A549 (cell line): ENCODE results near the gene FBXL20. TPM values are rescaled to one million over a fixed set of nuclear protein-coding genes. Genes with fewer than 3 reads are reported as not detected.
"Not testable (repeated sequence)": the region's sequence is repeated elsewhere in the genome, so short reads cannot be mapped to it uniquely, and the experiment has no call there.

Source experiments
- ATAC-seq, 2 experiments: fragments of 200-7000 bp in 1 of 2; fragments of >200 bp in 1 of 2; cut with Nextera tagmentation in 1 of 2; cut with Tn5 transposase in 1 of 2; 3 replicates each; pipeline versions ENCODE4 v1.8.0 to v1.9.1; 2018 to 2020; ENCODE audit warnings: mild to moderate bottlenecking in 1 of 2, moderate library complexity in 1 of 2
- CTCF ChIA-PET: fragments of 300-600 bp; sonication (Branson Sonifier 250); formaldehyde crosslinking; extraction: SDS; loops from one replicate; lab custom pipeline; 2021; ENCODE audit warnings: antibody characterized with exemption, inconsistent platforms; lab: Yijun Ruan, JAX
- POLR2A ChIA-PET: fragments of 350-600 bp; formaldehyde crosslinking; extraction: SDS; loops from one replicate; lab custom pipeline; 2021; ENCODE audit warnings: antibody characterized with exemption, inconsistent platforms; lab: Yijun Ruan, JAX
- DNase-seq, 2 experiments: peaks; one replicate each; pipeline versions ENCODE4 v3.0.0 to v3.0.0-alpha.2; 2011 to 2016; ENCODE audit warnings: low read depth in 1 of 2, low spot score in 1 of 2
- FAIRE-seq: peaks from 2 replicates; lab custom pipeline; 2011; peaks lifted over from hg19 to GRCh38; lab: Jason Lieb, UNC
- H3K27ac ChIP-seq, 2 experiments: fragments of >200 bp; sonication (Bioruptor Twin); formaldehyde crosslinking; 3 replicates each; pipeline ENCODE4 v1.5.1; 2016 to 2017
- H3K4me1 ChIP-seq: fragments of >200 bp; sonication (Bioruptor Twin); formaldehyde crosslinking; 3 replicates; pipeline ENCODE4 v1.6.1; 2016
- H3K4me2 ChIP-seq: fragments of >200 bp; sonication (Bioruptor Twin); formaldehyde crosslinking; 3 replicates; pipeline ENCODE4 v1.6.1; 2016
- H3K4me3 ChIP-seq: fragments of >200 bp; sonication (Bioruptor Twin); formaldehyde crosslinking; 3 replicates; pipeline ENCODE4 v1.5.1; 2016
- H3K9me3 ChIP-seq: fragments of >200 bp; sonication (Bioruptor Twin); formaldehyde crosslinking; 3 replicates; pipeline ENCODE4 v1.6.1; 2016
- BCL3 ChIP-seq: fragments of >200 bp; sonication (Bioruptor Twin); formaldehyde crosslinking; IDR thresholded peaks from 3 replicates; pipeline ENCODE4 v1.6.1; 2016
- BHLHE40 ChIP-seq: IDR thresholded peaks from 2 replicates; pipeline ENCODE4 v1.6.1; 2012; ENCODE audit warnings: low read depth, low read length, inconsistent platforms
- CHD4 ChIP-seq: fragments of 200-600 bp; sonication (generic); IDR thresholded peaks from 2 replicates; pipeline ENCODE4 v1.6.1; 2016; ENCODE audit warnings: antibody characterized with exemption, mild to moderate bottlenecking, borderline replicate concordance
- CTCF ChIP-seq: fragments of >200 bp; sonication (Bioruptor Twin); formaldehyde crosslinking; IDR thresholded peaks from 3 replicates; pipeline ENCODE4 v1.5.1; 2016
- E2F6 ChIP-seq: IDR thresholded peaks from 2 replicates; pipeline ENCODE4 v1.6.1; 2012; ENCODE audit warnings: low read depth, borderline replicate concordance
- EHF ChIP-seq: fragments of 250-450 bp; sonication (Bioruptor Pico); IDR thresholded peaks from 2 replicates; pipeline ENCODE4 v1.5.0; 2020; ENCODE audit warnings: mild to moderate bottlenecking
- EP300 ChIP-seq, 2 experiments: fragments of >200 bp; sonication (Bioruptor Twin); formaldehyde crosslinking; IDR thresholded peaks; 2 replicates in 1 of 2; 3 replicates in 1 of 2; pipeline ENCODE4 v1.6.1; 2016 to 2017
- FOSB ChIP-seq: fragments of 250-450 bp; sonication (Bioruptor Pico); IDR thresholded peaks from 2 replicates; pipeline ENCODE4 v1.5.0; 2020; ENCODE audit warnings: mild to moderate bottlenecking, moderate library complexity
- FOSL2 ChIP-seq, 2 experiments: fragments of 450-650 bp in 1 of 2; fragments of >200 bp in 1 of 2; sonication (Bioruptor Twin) in 1 of 2; formaldehyde crosslinking; IDR thresholded peaks; 2 replicates each; pipeline versions ENCODE4 v1.5.0 to v1.6.1; 2016 to 2020; ENCODE audit warnings: mild to moderate bottlenecking in 1 of 2, moderate library complexity in 1 of 2
- GATA3 ChIP-seq: IDR thresholded peaks from 2 replicates; pipeline ENCODE4 v1.6.1; 2012; ENCODE audit warnings: borderline replicate concordance
- HDAC2 ChIP-seq: fragments of 200-600 bp; sonication (generic); IDR thresholded peaks from 2 replicates; pipeline ENCODE4 v1.6.1; 2016
- HOXA7 ChIP-seq: fragments of 250-450 bp; sonication (Bioruptor Pico); IDR thresholded peaks from 2 replicates; pipeline ENCODE4 v1.5.0; 2020; ENCODE audit warnings: mild to moderate bottlenecking, moderate library complexity
- HOXB5 ChIP-seq: fragments of 250-450 bp; sonication (Bioruptor Pico); IDR thresholded peaks from 2 replicates; pipeline ENCODE4 v1.5.0; 2020; ENCODE audit warnings: mild to moderate bottlenecking, moderate library complexity
- JUN ChIP-seq, 2 experiments: fragments of >200 bp; sonication (Bioruptor Twin); formaldehyde crosslinking; IDR thresholded peaks; 2 replicates in 1 of 2; 3 replicates in 1 of 2; pipeline ENCODE4 v1.6.1; 2016 to 2017
- KDM1A ChIP-seq: fragments of 200-600 bp; sonication (generic); IDR thresholded peaks from 2 replicates; pipeline ENCODE4 v1.6.1; 2016; ENCODE audit warnings: low read depth, mild to moderate bottlenecking
- MYC ChIP-seq: IDR thresholded peaks from 2 replicates; pipeline ENCODE4 v1.6.1; 2012; ENCODE audit warnings: mild to moderate bottlenecking, inconsistent platforms, low read length, improper control_type of control experiment, borderline replicate concordance
- NFE2L2 ChIP-seq: fragments of 150-350 bp; conservative IDR thresholded peaks from 2 replicates; pipeline ENCODE4 v1.6.1; 2014; ENCODE audit warnings: low read length
- NPAS2 ChIP-seq: fragments of 250-450 bp; sonication (Bioruptor Pico); IDR thresholded peaks from 2 replicates; pipeline ENCODE4 v1.8.0; 2022; ENCODE audit warnings: mild to moderate bottlenecking, moderate library complexity, borderline replicate concordance
- NR3C1 ChIP-seq: fragments of >200 bp; sonication (Bioruptor Twin); formaldehyde crosslinking; IDR thresholded peaks from 3 replicates; pipeline ENCODE4 v1.6.1; 2017
- RAD21 ChIP-seq, 2 experiments: fragments of >200 bp in 1 of 2; sonication (Bioruptor Twin) in 1 of 2; formaldehyde crosslinking in 1 of 2; IDR thresholded peaks in 1 of 2; conservative IDR thresholded peaks in 1 of 2; 2 replicates in 1 of 2; 3 replicates in 1 of 2; pipeline ENCODE4 v1.6.1; 2012 to 2018; ENCODE audit warnings: inconsistent platforms in 1 of 2
- RARB ChIP-seq: fragments of 250-450 bp; sonication (Bioruptor Pico); IDR thresholded peaks from 2 replicates; pipeline ENCODE4 v1.8.0; 2021; ENCODE audit warnings: mild to moderate bottlenecking, moderate library complexity
- RFX5 ChIP-seq: fragments of 450-650 bp; IDR thresholded peaks from 2 replicates; pipeline ENCODE4 v1.7.1; 2014; ENCODE audit warnings: antibody characterized with exemption, mild to moderate bottlenecking, moderate library complexity
- SMC3 ChIP-seq: fragments of >200 bp; sonication (Bioruptor Twin); formaldehyde crosslinking; IDR thresholded peaks from 3 replicates; pipeline ENCODE4 v1.6.1; 2018; ENCODE audit warnings: inconsistent platforms
- TFCP2L1 ChIP-seq: fragments of 250-450 bp; sonication (Bioruptor Pico); IDR thresholded peaks from 2 replicates; pipeline ENCODE4 v1.5.0; 2021; ENCODE audit warnings: mild to moderate bottlenecking
- ZC3H11A ChIP-seq: fragments of 450-650 bp; IDR thresholded peaks from 2 replicates; pipeline ENCODE4 v1.6.1; 2014; ENCODE audit warnings: antibody characterized with exemption, mild to moderate bottlenecking
- ZFP36 ChIP-seq: fragments of 450-650 bp; IDR thresholded peaks from 2 replicates; pipeline ENCODE4 v1.6.1; 2014; ENCODE audit warnings: borderline replicate concordance; ENCODE audit not compliant: partially characterized antibody
- ZNF302 ChIP-seq: fragments of 250-450 bp; sonication (Bioruptor Pico); IDR thresholded peaks from 2 replicates; pipeline ENCODE4 v1.9.0; 2021; ENCODE audit warnings: inconsistent platforms, mild to moderate bottlenecking, moderate library complexity
- ZSCAN20 ChIP-seq: fragments of 250-450 bp; sonication (Bioruptor Pico); IDR thresholded peaks from 2 replicates; pipeline ENCODE4 v1.8.0; 2022; ENCODE audit warnings: mild to moderate bottlenecking, moderate library complexity
- WGBS: methylation state at CpG from one replicate; pipeline ENCODE4 v1.1.6; 2017; ENCODE audit errors: missing lambda C conversion rate; 5-methylcytosine and 5-hydroxymethylcytosine counted together
- polyA plus RNA-seq, 4 experiments: library from polyadenylated mRNA; depleted of rRNA in 3 of 4; stranded (reverse); fragments of >200 nt; fragmentation: RNase III in 1 of 4; extraction: RNeasy Plus Mini Kit Qiagen cat#74134 plus additional on column Dnase treatment in 1 of 4; gene quantifications; 2 replicates in 3 of 4; 3 replicates in 1 of 4; pipeline ENCODE4 v1.2.3, GENCODE V29; 2011 to 2017

FBXL20 gene
- polyA plus RNA-seq, 2 of the 4 experiments (the other 2 are of a cell fraction) = 5.7 to 6.7 TPM

- DNase-seq (no peak), ATAC-seq (peak in 1 of 2 experiments; percentile 48; a peak in 3 of 6 replicates), FAIRE-seq (no peak)
- POLR2A ChIA-PET = interaction anchor here (0.5 to 0.7 kb wide), 3 partner anchors 11 to 765 kb away, joined by 3 to 6 read pairs (median 4); partner anchors contain the start of gene CACNB1
- Histone ChIP-seq H3K27ac (peak overlapping the region in 1 of 2 experiments; percentile 5; a peak in 1 of 6 replicates), H3K9me3 (no peaks in the 10 kb centered on the region), H3K4me3 (no peak overlapping the region), H3K4me1 (peaks cover 22% of the 10 kb centered on the region), H3K4me2 (no peak overlapping the region; the same call in 2 of the 3 replicates)
- WGBS = 87% methylated on average over 4 of the region's 4 CpGs
- TF ChIP-seq CTCF (peak; percentile 25), EHF (no peak), RAD21 (conservative IDR thresholded peaks at IDR 0.05 in 1 of 2, IDR thresholded peaks at IDR 0.05 in 1 of 2) (peak in 1 of 2 experiments; percentile 40; a peak in 2 of 5 replicates), KDM1A (no peak), RFX5 (no peak), JUN (IDR thresholded peaks at IDR 0.05) (no peak)
- CTCF ChIA-PET = interaction anchor here (0.6 to 1.8 kb wide), 13 partner anchors 11 to 194 kb away, joined by 3 to 8 read pairs (median 3); no protein-coding TSS in a partner anchor
These were observed 48.9 kb downstream of the FBXL20 start for GRCh38 chr17:39352511-39352910.

- peaks cover 20% of the 10 kb centered on the region for H3K4me1 ChIP-seq
- DNase-seq = peak in 1 of 2 experiments; percentile 18
- peak overlapping the region; percentile 48 for H3K4me2 ChIP-seq
- CTCF ChIA-PET = interaction anchor here (1.2 to 1.8 kb wide), 5 partner anchors 10 to 145 kb away, joined by 3 to 8 read pairs (median 3); no protein-coding TSS in a partner anchor
- H3K4me3 ChIP-seq = no peak overlapping the region
- no peaks in the 10 kb centered on the region for H3K9me3 ChIP-seq
- peak overlapping the region in 1 of 2 experiments; percentile 3; a peak in 1 of 6 replicates for H3K27ac ChIP-seq
- TF ChIP-seq TFCP2L1 = no peak
- TF ChIP-seq FOSB (CRISPR knock-in tag) = no peak
- TF ChIP-seq NPAS2 (CRISPR knock-in tag) = no peak
- TF ChIP-seq HDAC2 = no peak
- no peak for TF ChIP-seq ZNF302 (CRISPR knock-in tag)
- no peak for TF ChIP-seq ZC3H11A
- TF ChIP-seq EP300 (IDR thresholded peaks at IDR 0.05) = no peak
- no peak for TF ChIP-seq SMC3
- no peak for TF ChIP-seq GATA3
- no peak for TF ChIP-seq ZFP36
- TF ChIP-seq RAD21 (conservative IDR thresholded peaks at IDR 0.05 in 1 of 2, IDR thresholded peaks at IDR 0.05 in 1 of 2) = no peak
- no peak for TF ChIP-seq ZSCAN20 (CRISPR knock-in tag)
- no peak for TF ChIP-seq MYC
- TF ChIP-seq NR3C1 = no peak
- FAIRE-seq = peak; percentile 59
- ATAC-seq = 0 out of 6 replicates have a peak, but pooled peaks of 1 of the 2 experiments have one; percentile 24
- POLR2A ChIA-PET = no interaction called here
These were observed 49.9 kb downstream of the FBXL20 start for GRCh38 chr17:39351508-39351907.

GRCh38 chr17:39349246-39349645 lies 52.2 kb downstream of the FBXL20 start:
- DNase-seq (no peak), ATAC-seq (no peak), FAIRE-seq (no peak)
- H3K4me3 ChIP-seq = no peak overlapping the region
- peaks cover 20% of the 10 kb centered on the region for H3K4me1 ChIP-seq
- TF ChIP-seq HOXB5 (CRISPR knock-in tag) = no peak
- no peak for TF ChIP-seq EHF
- no peak for TF ChIP-seq BCL3
- TF ChIP-seq RARB (CRISPR knock-in tag) = no peak
- no peak for TF ChIP-seq E2F6
- no peak for TF ChIP-seq GATA3
- no peak for TF ChIP-seq RAD21 (conservative IDR thresholded peaks at IDR 0.05 in 1 of 2, IDR thresholded peaks at IDR 0.05 in 1 of 2)
- no peak for TF ChIP-seq NPAS2 (CRISPR knock-in tag)
- TF ChIP-seq FOSL2 (IDR thresholded peaks at IDR 0.05) = no peak
- no peak for TF ChIP-seq FOSL2 (CRISPR knock-in tag; IDR thresholded peaks at IDR 0.05)
- no peak for TF ChIP-seq NFE2L2
- no peak for TF ChIP-seq CHD4
- no peak for TF ChIP-seq HOXA7 (CRISPR knock-in tag)
- no peak for TF ChIP-seq BHLHE40
- no peak for TF ChIP-seq ZC3H11A
- H3K9me3 ChIP-seq = no peaks in the 10 kb centered on the region
- CTCF ChIA-PET = no interaction called here
- H3K27ac ChIP-seq = no peak overlapping the region
- POLR2A ChIA-PET = no interaction called here
- H3K4me2 ChIP-seq = no peak overlapping the region
- 76% methylated on average over 3 of the region's 3 CpGs for WGBS

GRCh38 chr17:39346863-39347262 lies 54.6 kb downstream of the FBXL20 start:
- H3K4me2 ChIP-seq, H3K4me3 ChIP-seq, ATAC-seq, H3K9me3 ChIP-seq, H3K27ac ChIP-seq, H3K4me1 ChIP-seq, CTCF ChIA-PET, DNase-seq, FAIRE-seq, POLR2A ChIA-PET: not testable (repeated sequence)
- WGBS = 69% methylated on average over 5 of the region's 5 CpGs
